Neural cell (in vitro differentiated cells): ENCODE data around the gene CNFN. TPM values are rescaled to one million over a fixed set of nuclear protein-coding genes. Genes with fewer than 3 reads are reported as not detected.

ENCODE experiments used
- H2AFZ ChIP-seq: fragments of 200-600, 300-800 bp; sonication (generic), shearing (Covaris generic); 2 replicates; pipeline ENCODE4 v1.6.0; 2014; ENCODE audit warnings: low read depth, mild to moderate bottlenecking, antibody characterized with exemption, low read length, moderate library complexity
- H3F3A ChIP-seq: fragments of 200-600 bp; shearing (Covaris generic); 2 replicates; pipeline ENCODE4 v1.6.1; 2016; ENCODE audit warnings: mild to moderate bottlenecking, moderate library complexity, mixed read lengths, antibody characterized with exemption, low read length; ENCODE audit not compliant: insufficient read depth, poor library complexity, severe bottlenecking
- H3K27ac ChIP-seq: fragments of 200-600, 300-800 bp; sonication (generic), shearing (Covaris generic); 2 replicates; pipeline ENCODE4 v1.5.1; 2014; ENCODE audit warnings: mild to moderate bottlenecking, low read length, moderate library complexity
- H3K27me3 ChIP-seq: fragments of 300-800, 200-600 bp; sonication (generic), shearing (Covaris generic); 2 replicates; pipeline ENCODE4 v1.6.0; 2014; ENCODE audit warnings: mild to moderate bottlenecking, low read depth, low read length, moderate library complexity; ENCODE audit not compliant: insufficient read depth
- H3K36me3 ChIP-seq: fragments of 300-800, 200-600 bp; sonication (generic), shearing (Covaris generic); 2 replicates; pipeline ENCODE4 v1.5.1; 2014; ENCODE audit warnings: mild to moderate bottlenecking, antibody characterized with exemption, low read length, moderate library complexity; ENCODE audit not compliant: insufficient read depth
- H3K4me2 ChIP-seq: fragments of 300-800, 200-600 bp; sonication (generic), shearing (Covaris generic); 2 replicates; pipeline ENCODE4 v1.6.0; 2014; ENCODE audit warnings: mild to moderate bottlenecking, low read length
- H3K4me3 ChIP-seq: fragments of 300-800, 200-600 bp; sonication (generic), shearing (Covaris generic); 2 replicates; pipeline ENCODE4 v1.5.1; 2014; ENCODE audit warnings: mild to moderate bottlenecking, low read length, moderate library complexity
- H3K79me2 ChIP-seq: fragments of 200-600 bp; shearing (Covaris generic); replicated peaks from 2 replicates; pipeline ENCODE4 v1.6.0; 2014; ENCODE audit warnings: mild to moderate bottlenecking, low read length, moderate library complexity; ENCODE audit not compliant: insufficient read depth
- H3K9ac ChIP-seq: fragments of 300-800, 200-600 bp; sonication (generic), shearing (Covaris generic); 2 replicates; pipeline ENCODE4 v1.6.1; 2016; ENCODE audit warnings: mild to moderate bottlenecking, low read length, mixed read lengths
- H3K9me2 ChIP-seq: fragments of 200-600 bp; shearing (Covaris generic); 2 replicates; pipeline ENCODE4 v1.6.1; 2016; ENCODE audit warnings: mild to moderate bottlenecking, low read length, mixed read lengths; ENCODE audit not compliant: insufficient read depth
- H3K9me3 ChIP-seq: fragments of 200-600, 300-800 bp; sonication (generic), shearing (Covaris generic); 2 replicates; pipeline ENCODE4 v1.6.1; 2016; ENCODE audit warnings: mild to moderate bottlenecking, mixed run types, low read length, moderate library complexity, mixed read lengths
- H4K20me1 ChIP-seq: fragments of 200-600 bp; shearing (Covaris generic); 2 replicates; pipeline ENCODE4 v1.6.1; 2016; ENCODE audit warnings: mild to moderate bottlenecking, mixed run types; ENCODE audit not compliant: insufficient read depth
- EP300 ChIP-seq: fragments of 450-650 bp; conservative IDR thresholded peaks from 2 replicates; pipeline ENCODE4 v1.6.1; 2014; ENCODE audit warnings: antibody characterized with exemption, mild to moderate bottlenecking, moderate library complexity; ENCODE audit not compliant: poor library complexity, severe bottlenecking
- EZH2 ChIP-seq: fragments of 200-600, 300-800 bp; shearing (Covaris generic), sonication (generic); IDR thresholded peaks from 2 replicates; pipeline ENCODE4 v1.6.1; 2014; ENCODE audit warnings: antibody characterized with exemption, low read length, borderline replicate concordance, mild to moderate bottlenecking; ENCODE audit not compliant: insufficient read depth, poor library complexity, severe bottlenecking
- MXI1 ChIP-seq: fragments of 450-650 bp; conservative IDR thresholded peaks from 2 replicates; pipeline ENCODE4 v1.6.1; 2014; ENCODE audit warnings: antibody characterized with exemption, mild to moderate bottlenecking; ENCODE audit not compliant: poor library complexity, severe bottlenecking
- POLR2AphosphoS5 ChIP-seq: IDR thresholded peaks from 2 replicates; pipeline ENCODE4 v1.6.1; 2012
- RAD21 ChIP-seq: fragments of 450-650 bp; conservative IDR thresholded peaks from 2 replicates; pipeline ENCODE4 v1.6.1; 2014; ENCODE audit warnings: antibody characterized with exemption, mild to moderate bottlenecking, moderate library complexity
- SMC3 ChIP-seq: fragments of 450-650 bp; conservative IDR thresholded peaks from 2 replicates; pipeline ENCODE4 v1.6.1; 2014; ENCODE audit warnings: antibody characterized with exemption, mild to moderate bottlenecking, moderate library complexity; ENCODE audit not compliant: poor library complexity
- TAF1 ChIP-seq: IDR thresholded peaks from 2 replicates; pipeline ENCODE4 v1.6.1; 2012; ENCODE audit warnings: low read depth
- polyA plus RNA-seq: library from polyadenylated mRNA; depleted of rRNA; stranded (reverse); fragments of >200 nt; gene quantifications from 2 replicates; pipeline ENCODE4 v1.2.3, GENCODE V29; 2014
- TF ChIP-seq, protein P1 (sequence below): IDR thresholded peaks from 2 replicates; pipeline ENCODE4 v1.6.1; 2012; ENCODE audit warnings: borderline replicate concordance
- TF ChIP-seq, protein P2 (sequence below): fragments of 450-650 bp; IDR thresholded peaks from 2 replicates; pipeline ENCODE4 v1.5.1; 2014; ENCODE audit warnings: antibody characterized with exemption, mild to moderate bottlenecking, moderate library complexity; ENCODE audit not compliant: poor library complexity, severe bottlenecking

Gene CNFN
- polyA plus RNA-seq, 1 donor from 2014 or later = not detected

DNA sequence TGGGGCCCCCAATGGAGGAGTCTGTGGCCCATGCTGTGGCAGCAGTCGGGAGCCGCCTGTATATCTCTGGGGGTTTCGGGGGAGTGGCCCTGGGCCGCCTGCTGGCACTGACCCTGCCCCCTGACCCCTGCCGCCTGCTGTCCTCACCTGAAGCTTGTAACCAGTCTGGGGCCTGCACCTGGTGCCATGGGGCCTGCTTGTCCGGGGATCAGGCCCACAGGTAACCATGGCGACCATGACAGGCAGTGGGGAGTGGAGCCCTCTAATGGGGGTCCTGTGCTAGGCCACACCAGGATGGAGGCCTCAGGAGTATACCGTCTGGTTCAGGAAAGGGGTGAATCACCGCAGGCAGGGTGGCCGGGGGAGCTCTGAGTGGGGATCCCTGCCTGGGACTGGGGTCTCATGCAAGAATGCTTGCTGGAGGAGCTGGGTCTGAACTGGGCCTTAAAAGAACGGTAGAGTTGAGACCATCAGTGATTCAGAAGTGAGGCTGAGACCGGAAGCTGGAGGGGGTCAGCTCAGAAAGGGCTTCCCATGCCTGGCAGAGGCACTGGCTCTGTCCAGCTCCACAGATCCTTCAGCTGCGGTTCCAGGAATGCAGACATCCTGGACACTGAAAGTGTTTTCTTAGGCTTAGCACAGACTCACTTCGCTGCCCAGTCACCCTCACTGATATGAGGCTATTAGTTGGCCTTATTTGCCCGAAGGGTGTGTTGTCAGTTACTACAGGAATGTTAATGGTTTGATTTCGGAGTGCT is 29.1 kb downstream of the CNFN start:
- H3K4me3 ChIP-seq = no peak overlapping the region
- H3F3A ChIP-seq = no peaks in the 10 kb centered on the region
- no peak overlapping the region for H2AFZ ChIP-seq
- no peaks in the 10 kb centered on the region for H3K36me3 ChIP-seq
- H3K4me2 ChIP-seq = no peak overlapping the region
- no peaks in the 10 kb centered on the region for H4K20me1 ChIP-seq
- H3K9me3 ChIP-seq = no peaks in the 10 kb centered on the region
- H3K27me3 ChIP-seq = no peaks in the 10 kb centered on the region
- TF ChIP-seq EZH2 (no peak), MXI1 (no peak), RAD21 (no peak), EP300 (no peak), POLR2AphosphoS5 (no peak), SMC3 (no peak), TAF1 (no peak)
- TF ChIP-seq, protein P1, sequence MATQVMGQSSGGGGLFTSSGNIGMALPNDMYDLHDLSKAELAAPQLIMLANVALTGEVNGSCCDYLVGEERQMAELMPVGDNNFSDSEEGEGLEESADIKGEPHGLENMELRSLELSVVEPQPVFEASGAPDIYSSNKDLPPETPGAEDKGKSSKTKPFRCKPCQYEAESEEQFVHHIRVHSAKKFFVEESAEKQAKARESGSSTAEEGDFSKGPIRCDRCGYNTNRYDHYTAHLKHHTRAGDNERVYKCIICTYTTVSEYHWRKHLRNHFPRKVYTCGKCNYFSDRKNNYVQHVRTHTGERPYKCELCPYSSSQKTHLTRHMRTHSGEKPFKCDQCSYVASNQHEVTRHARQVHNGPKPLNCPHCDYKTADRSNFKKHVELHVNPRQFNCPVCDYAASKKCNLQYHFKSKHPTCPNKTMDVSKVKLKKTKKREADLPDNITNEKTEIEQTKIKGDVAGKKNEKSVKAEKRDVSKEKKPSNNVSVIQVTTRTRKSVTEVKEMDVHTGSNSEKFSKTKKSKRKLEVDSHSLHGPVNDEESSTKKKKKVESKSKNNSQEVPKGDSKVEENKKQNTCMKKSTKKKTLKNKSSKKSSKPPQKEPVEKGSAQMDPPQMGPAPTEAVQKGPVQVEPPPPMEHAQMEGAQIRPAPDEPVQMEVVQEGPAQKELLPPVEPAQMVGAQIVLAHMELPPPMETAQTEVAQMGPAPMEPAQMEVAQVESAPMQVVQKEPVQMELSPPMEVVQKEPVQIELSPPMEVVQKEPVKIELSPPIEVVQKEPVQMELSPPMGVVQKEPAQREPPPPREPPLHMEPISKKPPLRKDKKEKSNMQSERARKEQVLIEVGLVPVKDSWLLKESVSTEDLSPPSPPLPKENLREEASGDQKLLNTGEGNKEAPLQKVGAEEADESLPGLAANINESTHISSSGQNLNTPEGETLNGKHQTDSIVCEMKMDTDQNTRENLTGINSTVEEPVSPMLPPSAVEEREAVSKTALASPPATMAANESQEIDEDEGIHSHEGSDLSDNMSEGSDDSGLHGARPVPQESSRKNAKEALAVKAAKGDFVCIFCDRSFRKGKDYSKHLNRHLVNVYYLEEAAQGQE = no peak
- TF ChIP-seq, protein P2, sequence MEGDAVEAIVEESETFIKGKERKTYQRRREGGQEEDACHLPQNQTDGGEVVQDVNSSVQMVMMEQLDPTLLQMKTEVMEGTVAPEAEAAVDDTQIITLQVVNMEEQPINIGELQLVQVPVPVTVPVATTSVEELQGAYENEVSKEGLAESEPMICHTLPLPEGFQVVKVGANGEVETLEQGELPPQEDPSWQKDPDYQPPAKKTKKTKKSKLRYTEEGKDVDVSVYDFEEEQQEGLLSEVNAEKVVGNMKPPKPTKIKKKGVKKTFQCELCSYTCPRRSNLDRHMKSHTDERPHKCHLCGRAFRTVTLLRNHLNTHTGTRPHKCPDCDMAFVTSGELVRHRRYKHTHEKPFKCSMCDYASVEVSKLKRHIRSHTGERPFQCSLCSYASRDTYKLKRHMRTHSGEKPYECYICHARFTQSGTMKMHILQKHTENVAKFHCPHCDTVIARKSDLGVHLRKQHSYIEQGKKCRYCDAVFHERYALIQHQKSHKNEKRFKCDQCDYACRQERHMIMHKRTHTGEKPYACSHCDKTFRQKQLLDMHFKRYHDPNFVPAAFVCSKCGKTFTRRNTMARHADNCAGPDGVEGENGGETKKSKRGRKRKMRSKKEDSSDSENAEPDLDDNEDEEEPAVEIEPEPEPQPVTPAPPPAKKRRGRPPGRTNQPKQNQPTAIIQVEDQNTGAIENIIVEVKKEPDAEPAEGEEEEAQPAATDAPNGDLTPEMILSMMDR = no peak
- H3K9ac ChIP-seq = no peak overlapping the region
- no peaks in the 10 kb centered on the region for H3K9me2 ChIP-seq
- H3K27ac ChIP-seq = no peak overlapping the region
- H3K79me2 ChIP-seq = no peaks in the 10 kb centered on the region

- no peaks in the 10 kb centered on the region for H3K9me2 ChIP-seq
Measured at GRCh38 chr19:42357290-42357689, 32.8 kb downstream of the CNFN start.

More at GRCh38 chr19:42357290-42357689, 32.8 kb downstream of the CNFN start:
- H3K79me2 ChIP-seq = no peaks in the 10 kb centered on the region
- H3K27ac ChIP-seq = no peak overlapping the region
- H2AFZ ChIP-seq = no peak overlapping the region
- no peak overlapping the region for H3K4me3 ChIP-seq
- no peaks in the 10 kb centered on the region for H3K27me3 ChIP-seq
- no peaks in the 10 kb centered on the region for H3F3A ChIP-seq
- no peaks in the 10 kb centered on the region for H3K36me3 ChIP-seq
- no peak overlapping the region for H3K4me2 ChIP-seq
- H3K9me3 ChIP-seq = no peaks in the 10 kb centered on the region
- TF ChIP-seq SMC3 (no peak), EP300 (no peak), RAD21 (no peak), MXI1 (no peak), POLR2AphosphoS5 (no peak), TAF1 (no peak), EZH2 (no peak)
- TF ChIP-seq, protein P1 = no peak
- TF ChIP-seq, protein P2 = no peak
- H4K20me1 ChIP-seq = no peaks in the 10 kb centered on the region
- H3K9ac ChIP-seq = no peak overlapping the region
